ENCODE data around the gene RPL10.

Gene RPL10

GRCh38 chrX:154449618-154450017, 51.4 kb downstream of the RPL10 start:
- no peak for DNase-seq (ENCODE audit: low read depth)

GRCh38 chrX:154450312-154450711, 52.1 kb downstream of the RPL10 start:
- no peak for DNase-seq (ENCODE audit: low read depth)

All from activated T-helper 1 cell treated with Interleukin-2 at 50 U/mL for 16 hours (primary cell).